NCI-H1417 treated with DMSO at 0.1 percent for 48 hours (cell line): ENCODE data around the gene EPN3.

Source experiments
- DNase-seq: peaks from one replicate; lab custom pipeline; 2025; lab: John Stamatoyannopoulos, UW

Gene EPN3

DNA sequence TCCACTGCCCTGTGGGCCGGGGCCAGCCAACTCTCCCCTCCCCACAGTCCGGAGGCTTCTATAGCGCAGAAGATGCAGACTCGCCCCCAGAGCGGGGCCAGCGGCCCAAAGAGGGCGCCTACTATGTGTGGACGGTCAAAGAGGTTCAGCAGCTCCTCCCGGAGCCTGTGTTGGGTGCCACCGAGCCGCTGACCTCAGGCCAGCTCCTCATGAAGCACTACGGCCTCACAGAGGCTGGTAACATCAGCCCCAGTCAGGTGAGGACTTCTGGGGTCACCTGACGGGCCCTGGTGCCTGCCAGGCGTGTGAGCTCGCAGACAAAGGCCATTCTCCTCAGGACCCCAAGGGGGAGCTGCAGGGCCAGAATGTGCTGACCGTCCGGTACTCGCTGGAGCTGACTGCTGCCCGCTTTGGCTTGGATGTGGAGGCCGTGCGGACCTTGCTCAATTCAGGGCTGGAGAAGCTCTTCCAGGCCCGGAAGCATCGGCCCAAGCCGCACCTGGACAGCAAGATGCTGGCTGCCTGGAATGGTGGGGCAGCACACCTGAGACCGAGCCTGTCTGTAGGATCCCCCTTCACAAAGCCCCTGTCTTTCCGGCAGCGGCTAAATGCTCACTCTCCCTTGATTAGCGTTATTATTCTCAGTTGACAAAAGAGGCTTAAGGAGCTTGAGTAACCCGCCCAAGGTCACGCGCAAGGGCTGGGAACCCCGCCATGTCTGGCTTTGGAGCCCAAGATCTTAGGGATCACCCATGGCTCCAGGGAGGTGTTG lies 18.3 kb downstream of the EPN3 start:
- DNase-seq: no peak

DNA sequence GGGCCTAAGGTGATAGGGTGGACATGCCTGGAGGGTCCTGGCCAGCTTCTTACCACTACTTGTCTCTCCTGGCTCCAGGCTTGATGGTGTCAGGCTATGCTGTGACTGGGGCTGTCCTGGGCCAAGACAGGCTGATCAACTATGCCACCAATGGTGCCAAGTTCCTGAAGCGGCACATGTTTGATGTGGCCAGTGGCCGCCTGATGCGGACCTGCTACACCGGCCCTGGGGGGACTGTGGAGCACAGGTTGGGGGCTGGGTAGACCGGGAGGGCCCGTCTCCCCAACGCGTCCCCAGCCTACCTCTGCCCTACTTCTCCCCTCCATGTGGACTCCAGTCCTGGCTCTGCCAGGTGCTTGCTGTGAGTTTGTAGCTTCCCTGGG lies 18.9 kb downstream of the EPN3 start:
- DNase-seq: no peak

DNA sequence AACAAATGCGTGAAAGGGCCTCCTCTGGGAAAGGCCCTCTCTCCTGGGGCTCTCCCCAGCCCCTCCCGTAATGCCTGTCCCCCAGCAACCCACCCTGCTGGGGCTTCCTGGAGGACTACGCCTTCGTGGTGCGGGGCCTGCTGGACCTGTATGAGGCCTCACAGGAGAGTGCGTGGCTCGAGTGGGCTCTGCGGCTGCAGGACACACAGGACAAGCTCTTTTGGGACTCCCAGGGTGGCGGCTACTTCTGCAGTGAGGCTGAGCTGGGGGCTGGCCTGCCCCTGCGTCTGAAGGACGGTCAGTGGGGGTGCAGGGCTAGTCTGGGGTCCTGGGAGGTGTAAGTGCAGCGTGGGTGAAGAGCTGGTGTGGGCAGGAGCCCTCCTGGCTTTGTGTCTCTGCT lies 19.3 kb downstream of the EPN3 start:
- DNase-seq: no peak

DNA sequence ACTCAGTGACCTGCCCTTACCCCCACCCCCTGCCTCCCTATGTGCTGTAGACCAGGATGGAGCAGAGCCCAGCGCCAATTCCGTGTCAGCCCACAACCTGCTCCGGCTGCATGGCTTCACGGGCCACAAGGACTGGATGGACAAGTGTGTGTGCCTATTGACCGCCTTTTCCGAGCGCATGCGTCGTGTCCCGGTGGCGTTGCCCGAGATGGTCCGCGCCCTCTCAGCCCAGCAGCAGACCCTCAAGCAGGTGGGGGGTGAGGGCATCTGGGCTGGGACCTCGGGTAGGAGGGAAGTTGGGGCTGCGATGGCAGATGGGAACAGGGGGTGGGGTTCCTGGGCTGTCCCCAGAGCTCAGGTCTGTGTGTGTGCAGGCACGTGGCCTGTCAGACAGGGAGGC lies 21.7 kb downstream of the EPN3 start:
- no peak for DNase-seq

DNA sequence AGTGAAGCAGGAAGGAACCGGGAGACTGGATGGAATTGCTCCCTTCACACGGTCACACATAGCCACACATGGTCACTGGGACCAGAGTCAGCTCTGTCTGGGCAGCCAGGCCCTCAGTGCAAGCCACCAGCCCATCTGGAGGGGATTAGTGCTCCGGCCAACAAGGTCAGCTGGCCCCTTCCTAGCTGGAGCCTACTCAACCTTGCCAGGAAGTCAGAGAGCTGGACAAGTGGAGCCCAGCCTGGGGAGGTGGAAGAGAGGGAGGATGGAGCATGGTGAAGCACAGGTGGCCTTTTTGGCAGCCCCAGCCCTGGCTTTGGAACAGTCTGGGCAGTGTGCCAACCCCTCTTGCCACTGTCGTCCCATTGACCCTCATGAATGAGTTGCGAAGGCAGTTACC lies 24.3 kb downstream of the EPN3 start:
- DNase-seq: no peak

DNA sequence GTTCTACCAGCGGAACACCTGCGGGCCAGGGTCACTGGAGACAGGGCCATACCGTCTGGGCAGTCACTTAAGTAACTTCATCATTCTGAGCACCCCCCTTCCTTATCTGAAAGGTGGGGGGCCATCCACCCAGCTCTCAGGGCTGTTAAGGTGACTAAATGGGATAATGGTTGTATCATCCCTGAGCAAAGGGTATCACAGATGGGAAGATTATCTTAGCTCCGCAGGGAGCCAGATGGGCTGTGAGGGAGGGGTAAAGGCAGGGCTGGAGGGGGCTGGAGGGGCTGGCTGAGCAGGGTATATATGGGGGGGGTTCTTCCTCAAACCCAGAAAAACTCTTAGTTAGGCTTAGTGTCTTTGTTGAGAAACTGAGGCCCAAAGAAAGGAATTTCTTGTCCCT lies 25.1 kb downstream of the EPN3 start:
- DNase-seq: no peak

DNA sequence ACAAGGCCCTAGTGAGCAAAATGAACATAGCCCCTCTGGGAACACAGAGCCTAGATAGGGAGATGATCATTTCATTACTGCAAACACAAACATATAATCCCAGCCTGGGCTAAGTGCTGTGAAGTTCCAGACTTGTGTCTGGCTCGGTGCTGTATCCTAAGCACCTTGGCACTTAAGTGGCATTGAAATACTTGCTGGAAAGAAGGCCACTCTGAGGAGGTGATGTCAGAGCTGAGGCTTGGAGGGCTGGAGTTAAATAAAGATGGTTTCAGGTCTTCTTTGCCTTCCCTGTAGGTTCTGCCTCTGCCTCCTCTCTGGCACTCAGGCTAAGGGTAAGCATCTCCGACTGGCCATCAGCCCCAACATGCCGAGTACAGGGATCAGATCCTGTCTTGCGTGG lies 25.6 kb downstream of the EPN3 start:
- no peak for DNase-seq

DNA sequence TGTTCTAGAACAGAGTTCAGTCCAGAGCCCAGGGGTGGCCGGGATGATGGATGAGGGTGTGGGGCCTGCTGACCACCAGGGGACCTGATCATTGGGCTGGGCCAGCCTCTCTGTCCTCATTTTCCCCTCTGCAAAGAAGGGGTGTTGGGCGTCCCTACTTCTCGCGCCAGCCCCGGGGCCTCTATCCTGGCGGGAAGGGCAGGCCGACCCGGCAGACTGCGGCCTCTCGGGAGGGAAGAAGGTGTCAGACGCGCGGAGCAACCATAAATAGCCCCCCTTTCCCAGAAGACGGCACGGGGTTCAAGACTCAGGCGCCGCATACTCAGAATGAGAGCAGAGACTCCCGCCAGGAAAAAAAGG lies 26.0 kb downstream of the EPN3 start:
- no peak for DNase-seq

DNA sequence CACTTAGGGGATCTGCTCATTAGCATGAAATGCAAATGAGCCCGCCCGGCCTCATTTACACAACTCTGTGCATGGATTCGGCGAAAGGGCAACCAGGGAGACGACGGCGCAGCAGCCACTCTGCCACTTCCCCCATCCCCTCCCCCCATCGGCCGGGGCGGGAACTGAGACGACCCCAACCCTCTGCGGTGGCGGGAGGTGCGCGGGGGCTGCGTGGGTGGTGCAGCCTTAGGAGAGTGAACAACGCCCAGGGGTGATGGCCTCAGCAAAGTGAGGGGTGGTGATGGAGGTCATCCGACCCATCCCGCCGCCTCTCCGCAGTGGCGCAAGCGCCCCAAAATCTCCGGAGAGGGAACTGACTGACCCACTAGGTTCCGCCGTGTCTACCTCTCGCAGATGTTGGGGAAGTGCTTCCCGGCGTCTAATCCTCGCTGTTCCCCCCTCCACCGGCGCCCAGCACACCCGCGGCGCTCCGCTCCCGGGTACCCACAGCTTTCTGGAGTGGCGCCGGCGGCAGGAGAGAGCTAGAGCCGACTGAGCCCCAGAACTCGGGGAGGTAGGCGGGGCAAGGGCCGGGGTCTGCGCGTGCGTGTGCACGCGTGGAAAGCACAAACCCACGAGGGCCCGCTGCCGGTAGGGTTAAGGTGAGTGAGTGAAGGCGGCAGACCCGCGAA lies 26.5 kb downstream of the EPN3 start:
- DNase-seq: no peak

DNA sequence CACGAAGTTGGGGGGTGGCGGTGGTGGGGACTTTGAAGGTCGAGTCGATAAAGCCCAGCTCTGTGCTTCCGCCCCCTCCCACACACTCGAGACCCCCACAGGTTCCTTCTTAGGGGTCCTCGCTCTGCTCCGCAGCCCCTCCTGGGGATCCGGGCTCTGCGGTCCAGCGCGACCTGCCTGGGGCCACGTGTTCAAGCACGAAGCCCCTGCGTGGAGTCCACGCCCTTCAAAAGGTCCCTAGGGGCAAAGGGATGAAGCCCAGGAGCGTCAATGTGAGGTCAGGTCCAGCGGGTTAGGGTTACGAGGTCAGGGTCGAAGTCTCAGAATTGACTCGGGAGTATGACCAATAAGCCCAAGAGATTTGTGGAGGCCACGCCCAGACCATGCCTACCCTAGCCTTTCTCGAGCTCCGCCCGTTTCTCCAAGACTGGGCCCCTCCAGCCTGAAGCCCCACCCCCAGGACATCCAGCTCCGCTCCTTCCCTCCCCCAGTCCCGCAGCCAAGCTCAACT lies 27.2 kb downstream of the EPN3 start:
- no peak for DNase-seq

DNA sequence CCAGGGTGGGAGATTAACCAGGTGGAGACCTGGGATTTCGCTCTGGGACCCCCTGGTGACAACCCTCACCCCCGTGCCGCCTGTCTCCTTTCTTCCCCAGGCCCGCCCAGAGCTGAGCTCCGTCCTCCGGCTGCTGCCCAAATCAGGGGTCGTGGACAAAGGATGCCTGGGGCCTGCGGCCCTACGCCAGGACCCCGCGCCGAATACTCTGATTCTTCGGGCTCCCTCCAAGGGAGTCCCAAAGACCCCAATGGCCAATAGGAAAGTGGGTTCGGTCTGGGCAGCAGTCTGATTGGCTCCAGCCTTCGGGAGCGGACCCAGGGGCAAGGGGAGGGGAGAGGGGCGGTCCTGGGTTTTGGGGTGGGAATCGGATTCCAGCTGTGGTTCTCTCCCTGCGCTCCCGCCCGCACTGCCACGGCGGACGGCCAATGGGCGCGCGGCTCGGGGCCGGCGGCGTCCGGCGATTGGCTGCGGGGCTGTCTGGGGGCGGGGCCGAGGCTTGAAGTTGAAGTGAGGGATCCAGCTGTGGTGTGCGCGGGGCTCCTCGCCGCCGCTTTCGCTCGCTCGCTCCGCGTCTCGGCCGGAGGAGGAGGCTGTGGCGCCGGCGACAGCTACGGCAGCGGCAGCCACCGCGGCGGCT lies 27.8 kb downstream of the EPN3 start, which contains the start of gene CACNA1G:
Gene CACNA1G, plus strand, starts transcription at position 531 of the 640 bp plus-strand sequence. CDS start 745 bp downstream, outside the sequence.
- no peak for DNase-seq

DNA sequence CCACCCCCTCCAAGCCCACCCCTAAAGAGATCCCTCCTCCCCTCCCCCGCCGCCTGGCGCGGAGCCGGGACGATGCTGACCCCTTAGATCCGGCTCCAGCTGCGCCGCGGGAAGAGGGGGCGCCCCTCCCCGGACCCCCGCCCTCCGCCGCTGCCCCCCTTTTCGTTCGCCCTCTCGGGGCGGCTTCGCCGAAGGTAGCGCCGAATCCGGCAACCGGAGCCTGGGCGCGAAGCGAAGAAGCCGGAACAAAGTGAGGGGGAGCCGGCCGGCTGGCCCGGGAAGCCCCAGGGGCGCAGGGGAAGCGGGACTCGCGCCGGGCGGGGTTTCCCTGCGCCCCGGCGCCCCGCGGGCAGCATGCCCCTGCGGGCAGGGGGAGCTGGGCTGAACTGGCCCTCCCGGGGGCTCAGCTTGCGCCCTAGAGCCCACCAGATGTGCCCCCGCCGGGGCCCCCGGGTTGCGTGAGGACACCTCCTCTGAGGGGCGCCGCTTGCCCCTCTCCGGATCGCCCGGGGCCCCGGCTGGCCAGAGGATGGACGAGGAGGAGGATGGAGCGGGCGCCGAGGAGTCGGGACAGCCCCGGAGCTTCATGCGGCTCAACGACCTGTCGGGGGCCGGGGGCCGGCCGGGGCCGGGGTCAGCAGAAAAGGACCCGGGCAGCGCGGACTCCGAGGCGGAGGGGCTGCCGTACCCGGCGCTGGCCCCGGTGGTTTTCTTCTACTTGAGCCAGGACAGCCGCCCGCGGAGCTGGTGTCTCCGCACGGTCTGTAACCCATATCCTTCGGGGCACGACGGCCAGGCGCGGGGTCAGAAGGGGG lies 28.6 kb downstream of the EPN3 start:
- no peak for DNase-seq

DNA sequence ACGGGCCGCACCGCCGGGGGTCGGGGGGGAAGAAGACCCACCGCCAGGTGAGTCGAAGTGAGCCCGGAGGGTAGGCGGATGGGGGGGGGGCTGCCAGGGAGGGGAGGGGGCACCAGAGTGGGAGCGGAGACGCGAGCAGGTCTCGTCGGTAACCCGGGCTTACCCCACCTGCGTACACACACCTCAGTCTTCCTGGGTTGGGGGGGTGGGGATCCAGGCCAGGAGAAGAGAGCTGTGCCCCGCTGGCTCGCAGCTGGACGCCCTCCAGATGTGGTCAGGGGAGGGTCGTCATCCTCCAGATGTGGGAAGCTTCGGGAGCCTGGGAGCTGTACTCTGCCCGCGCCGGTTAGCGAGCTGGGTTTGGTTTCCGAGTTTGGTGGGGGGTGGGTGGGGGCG lies 29.2 kb downstream of the EPN3 start:
- no peak for DNase-seq

DNA sequence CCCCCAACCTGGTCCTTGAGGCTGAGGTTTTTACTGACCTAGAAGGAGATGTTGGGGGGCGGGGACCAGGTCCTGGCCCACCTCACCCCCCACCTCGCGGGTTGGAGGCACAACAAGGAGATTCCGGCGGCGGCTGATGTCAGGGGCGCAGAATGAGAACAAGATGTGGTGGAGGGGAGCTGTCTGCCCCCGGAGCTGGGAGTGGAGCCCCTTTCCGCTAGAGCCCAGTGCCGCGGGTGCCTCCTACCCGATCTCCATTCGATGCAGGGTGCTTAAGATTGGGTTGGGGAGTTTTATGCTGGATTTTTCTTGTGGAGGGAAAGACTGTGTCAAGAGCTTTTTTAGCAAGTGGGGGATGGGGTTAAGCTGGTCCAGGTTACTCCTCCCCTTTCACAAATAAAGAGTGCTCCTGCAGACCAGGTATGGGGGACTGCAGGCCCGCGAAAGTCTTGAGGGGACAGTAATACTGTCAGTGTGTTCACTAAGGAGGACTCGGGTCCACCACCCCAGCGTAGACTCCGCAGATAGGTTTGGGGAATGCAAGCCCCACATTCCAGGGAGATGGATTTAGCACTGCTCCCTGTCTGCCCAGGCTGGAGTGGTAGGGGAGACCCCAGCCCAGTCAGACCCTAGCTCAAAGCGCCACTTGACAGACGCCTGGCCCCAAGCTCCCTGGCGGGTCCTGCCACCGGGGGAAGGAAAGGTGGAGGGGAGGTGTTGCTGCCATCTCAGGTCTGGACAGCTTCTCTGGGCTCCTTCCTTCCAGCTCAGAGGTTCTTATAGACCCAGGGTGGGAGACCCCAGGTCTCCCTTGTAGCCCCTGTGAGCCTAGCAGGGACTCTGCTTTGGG lies 29.9 kb downstream of the EPN3 start:
- no peak for DNase-seq

DNA sequence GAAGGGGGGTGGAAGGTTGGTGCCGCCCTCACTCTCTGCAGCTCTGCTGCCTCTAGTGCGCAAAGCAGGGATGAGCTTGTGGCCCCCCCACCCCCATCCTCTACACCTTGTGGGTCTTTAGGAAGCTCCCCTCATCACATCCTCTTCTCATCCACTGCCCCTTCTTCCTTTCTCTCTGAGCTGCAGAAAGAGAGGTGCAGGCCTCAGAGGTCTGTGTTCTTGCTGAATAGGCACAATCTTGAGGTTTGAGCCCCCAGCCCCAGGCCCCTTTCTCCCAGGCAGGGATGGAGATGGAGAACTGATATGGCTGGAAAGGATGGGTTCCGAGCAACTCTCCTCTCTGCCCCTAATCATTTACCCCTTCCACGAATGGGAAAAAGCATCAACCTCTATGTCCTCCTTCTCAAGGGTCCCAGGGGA lies 30.6 kb downstream of the EPN3 start:
- no peak for DNase-seq

DNA sequence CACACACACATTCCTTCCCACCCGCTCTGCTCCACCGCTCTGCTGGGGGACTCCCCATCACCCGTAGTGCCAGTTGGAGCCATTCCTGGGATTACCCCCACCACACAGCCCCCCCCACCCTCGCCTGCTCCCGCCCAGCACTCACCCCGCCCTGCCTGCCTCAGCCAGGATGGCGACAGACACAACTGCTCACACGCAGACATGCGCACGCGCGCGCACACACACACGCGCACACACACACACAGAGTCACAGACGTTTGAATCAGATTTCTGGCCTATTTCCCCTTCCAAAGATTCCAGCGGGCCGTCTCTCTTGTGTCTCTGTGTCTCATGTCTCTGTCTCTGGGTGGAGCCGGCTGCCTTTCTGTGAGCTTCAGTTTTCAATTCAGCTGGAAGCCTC lies 32.4 kb downstream of the EPN3 start:
- DNase-seq: no peak

DNA sequence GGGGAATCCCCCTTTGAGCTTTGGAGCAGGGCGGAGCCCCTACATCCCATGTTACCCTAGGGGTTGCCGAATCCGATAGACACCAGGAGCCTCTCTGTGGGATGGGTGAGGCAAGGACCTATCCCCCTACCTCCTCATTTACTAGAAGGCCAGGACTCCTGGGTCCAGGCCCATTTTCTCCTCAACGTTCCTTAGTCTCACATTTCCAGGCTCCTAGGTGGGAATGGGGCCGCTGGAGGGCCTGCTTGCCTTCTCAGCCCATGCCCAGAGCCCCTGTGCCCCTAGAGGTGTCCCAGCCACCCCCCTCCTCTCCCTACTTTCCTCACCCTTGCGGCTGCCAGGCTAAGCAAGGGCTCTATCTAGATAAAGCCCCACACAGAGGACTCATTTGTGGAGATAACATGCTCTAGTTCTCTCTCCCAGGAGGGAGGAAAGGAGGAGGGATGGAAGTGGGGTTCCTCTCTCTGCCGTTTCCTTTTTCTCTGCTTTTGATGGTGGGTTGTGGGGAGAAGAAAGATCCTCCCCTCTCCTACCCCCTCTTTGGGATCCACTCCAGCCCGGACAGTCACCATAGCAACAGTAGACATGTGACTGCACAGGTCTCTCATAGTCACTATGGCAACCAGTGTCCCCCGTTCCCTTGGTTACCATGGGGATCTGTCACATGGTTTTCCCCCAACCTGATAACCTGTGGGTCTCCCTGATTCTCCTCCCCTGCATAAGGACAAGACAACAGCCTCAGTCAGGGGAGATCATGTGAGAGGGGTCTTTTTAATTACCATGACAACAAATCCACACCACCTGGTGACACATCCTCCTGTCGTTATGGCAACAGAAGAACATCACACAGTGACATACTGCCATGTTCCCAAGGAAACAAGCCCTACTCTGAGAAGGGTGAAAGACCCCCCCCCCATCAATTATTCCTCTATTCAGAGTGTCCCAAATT lies 33.1 kb downstream of the EPN3 start:
- DNase-seq: peak; percentile 29

DNA sequence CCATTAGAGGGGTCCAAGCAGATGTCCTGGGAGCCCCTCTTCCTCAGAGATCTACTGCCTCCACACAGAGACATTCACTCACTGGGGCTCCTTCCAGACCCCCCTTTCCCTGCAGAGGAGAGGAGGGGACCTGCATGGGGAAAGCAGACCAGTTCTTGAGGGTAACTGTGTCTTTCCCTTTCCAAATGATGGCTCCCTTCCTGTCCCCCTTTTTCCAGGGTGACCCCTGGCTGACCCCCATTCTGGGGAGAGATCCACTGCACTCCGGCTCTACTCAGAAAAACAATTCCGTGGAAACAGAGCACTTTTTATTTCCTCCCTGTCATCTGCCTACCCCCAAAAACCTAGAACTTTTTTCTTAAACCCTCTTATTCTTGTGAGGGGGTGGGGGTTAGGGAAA lies 34.4 kb downstream of the EPN3 start:
- no peak for DNase-seq

DNA sequence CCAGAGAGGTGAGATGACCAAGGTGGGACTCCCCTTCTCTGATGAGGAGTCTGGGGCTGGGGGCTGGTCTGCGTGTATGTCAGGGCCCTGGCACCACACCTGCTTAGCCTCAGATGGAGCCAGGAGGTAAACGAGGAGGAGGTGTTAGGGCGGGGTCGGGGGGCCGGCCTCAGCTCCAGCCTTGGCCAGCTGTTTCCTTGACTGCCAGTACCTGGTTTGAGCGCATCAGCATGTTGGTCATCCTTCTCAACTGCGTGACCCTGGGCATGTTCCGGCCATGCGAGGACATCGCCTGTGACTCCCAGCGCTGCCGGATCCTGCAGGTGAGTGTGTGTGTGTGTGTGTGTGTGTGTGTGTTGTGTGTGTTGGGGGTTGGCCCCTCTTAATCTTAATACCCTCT lies 36.1 kb downstream of the EPN3 start:
- no peak for DNase-seq

DNA sequence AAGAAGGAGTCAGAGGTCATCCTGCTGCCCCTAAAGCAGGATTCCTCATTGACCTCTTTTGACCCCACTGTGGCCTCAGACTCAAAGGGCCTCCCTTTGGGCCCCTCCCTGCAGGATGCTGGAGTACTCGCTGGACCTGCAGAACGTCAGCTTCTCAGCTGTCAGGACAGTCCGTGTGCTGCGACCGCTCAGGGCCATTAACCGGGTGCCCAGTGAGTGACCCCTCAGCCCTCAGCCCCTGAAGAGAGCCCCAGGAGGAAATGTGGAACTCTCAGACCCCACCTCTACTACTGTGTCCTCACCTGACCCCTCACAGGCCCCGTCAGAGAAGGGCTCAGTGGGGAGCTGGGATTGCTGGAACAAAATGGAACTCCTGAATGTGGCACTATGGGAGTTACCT lies 37.1 kb downstream of the EPN3 start:
- DNase-seq: no peak
